Activated CD4-positive, alpha-beta memory T cell treated with anti-CD3 and anti-CD28 coated beads, Interleukin-2, amount 10 ng/mL, durations not matched to agents 7 days and 5 days (primary cell): ENCODE results near the gene LIF. TPM values are rescaled to one million over a fixed set of nuclear protein-coding genes. Genes with fewer than 3 reads are reported as not detected.

Experiments
- CTCF ChIA-PET: fragments of 350-600 bp; sonication (Branson Sonifier 250); formaldehyde crosslinking; loops from one replicate; lab custom pipeline; 2021; ENCODE audit warnings: antibody characterized with exemption, inconsistent platforms; lab: Charles Lee
- POLR2A ChIA-PET: fragments of 350-600 bp; sonication (Branson Sonifier 250); formaldehyde crosslinking; loops from one replicate; lab custom pipeline; 2021; ENCODE audit warnings: antibody characterized with exemption; lab: Charles Lee
- DNase-seq: peaks from one replicate; pipeline ENCODE4 v3.0.0-alpha.2; 2020
- H3K27ac Mint-ChIP-seq: one replicate; pipeline ENCODE4 v1.8.0; 2021; ENCODE audit warnings: mild to moderate bottlenecking, mixed read lengths
- H3K27me3 Mint-ChIP-seq: one replicate; pipeline ENCODE4 v1.8.0; 2021; ENCODE audit warnings: mixed read lengths
- H3K36me3 Mint-ChIP-seq: one replicate; pipeline ENCODE4 v1.8.0; 2021; ENCODE audit warnings: low read depth, mixed read lengths
- H3K4me1 Mint-ChIP-seq: one replicate; pipeline ENCODE4 v1.8.0; 2021; ENCODE audit warnings: mixed read lengths
- H3K4me3 Mint-ChIP-seq: one replicate; pipeline ENCODE4 v1.8.0; 2021; ENCODE audit warnings: mild to moderate bottlenecking, mixed read lengths
- H3K9me3 Mint-ChIP-seq: one replicate; pipeline ENCODE4 v1.8.0; 2021; ENCODE audit warnings: mixed read lengths
- total RNA-seq, 2 experiments: library from RNA; stranded (reverse); gene quantifications; one replicate each; pipeline ENCODE4 v1.2.3, GENCODE V29; 2021

Gene LIF
- total RNA-seq, 2 experiments from 2014 or later: 94.6 to 94.8 TPM

DNA sequence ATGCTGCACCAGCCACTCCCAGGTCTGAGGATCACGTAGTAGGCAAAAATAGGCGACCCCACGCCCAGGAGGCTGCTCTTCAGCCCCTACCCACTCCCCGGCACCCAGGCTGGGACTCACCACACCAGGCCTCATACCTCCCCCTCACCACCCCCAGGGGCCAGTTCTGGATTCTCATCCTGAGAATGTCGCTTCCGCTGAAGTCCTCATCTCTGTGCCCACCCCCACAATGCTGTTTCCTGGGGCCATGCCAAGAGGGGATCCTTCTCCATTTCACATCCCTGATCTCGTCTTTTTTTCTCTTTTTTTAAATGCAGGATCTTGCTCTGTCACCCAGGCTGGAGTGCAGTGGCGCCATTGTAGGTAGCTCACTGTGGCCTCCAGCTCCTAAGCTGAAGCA is 21.8 kb upstream of the LIF start:
- H3K36me3 Mint-ChIP-seq: peaks cover 75% of the 10 kb centered on the region
- ChIA-PET POLR2A (interaction anchor here (0.9 to 8.9 kb wide), 11 partner anchors 15 to 664 kb away, joined by 3 to 253 read pairs (median 5); partner anchors contain the start of genes CASTOR1 and LIF), CTCF (interaction anchor here (0.7 to 5.2 kb wide), 10 partner anchors 12 to 155 kb away, joined by 3 to 36 read pairs (median 6); partner anchors contain the start of genes LIF and RNF215)
- no peaks in the 10 kb centered on the region for H3K9me3 Mint-ChIP-seq
- H3K27me3 Mint-ChIP-seq: no peaks in the 10 kb centered on the region
- peak overlapping the region; percentile 100 for H3K27ac Mint-ChIP-seq
- peaks cover 59% of the 10 kb centered on the region for H3K4me1 Mint-ChIP-seq
- no peak for DNase-seq
- H3K4me3 Mint-ChIP-seq: peak overlapping the region; percentile 99

DNA sequence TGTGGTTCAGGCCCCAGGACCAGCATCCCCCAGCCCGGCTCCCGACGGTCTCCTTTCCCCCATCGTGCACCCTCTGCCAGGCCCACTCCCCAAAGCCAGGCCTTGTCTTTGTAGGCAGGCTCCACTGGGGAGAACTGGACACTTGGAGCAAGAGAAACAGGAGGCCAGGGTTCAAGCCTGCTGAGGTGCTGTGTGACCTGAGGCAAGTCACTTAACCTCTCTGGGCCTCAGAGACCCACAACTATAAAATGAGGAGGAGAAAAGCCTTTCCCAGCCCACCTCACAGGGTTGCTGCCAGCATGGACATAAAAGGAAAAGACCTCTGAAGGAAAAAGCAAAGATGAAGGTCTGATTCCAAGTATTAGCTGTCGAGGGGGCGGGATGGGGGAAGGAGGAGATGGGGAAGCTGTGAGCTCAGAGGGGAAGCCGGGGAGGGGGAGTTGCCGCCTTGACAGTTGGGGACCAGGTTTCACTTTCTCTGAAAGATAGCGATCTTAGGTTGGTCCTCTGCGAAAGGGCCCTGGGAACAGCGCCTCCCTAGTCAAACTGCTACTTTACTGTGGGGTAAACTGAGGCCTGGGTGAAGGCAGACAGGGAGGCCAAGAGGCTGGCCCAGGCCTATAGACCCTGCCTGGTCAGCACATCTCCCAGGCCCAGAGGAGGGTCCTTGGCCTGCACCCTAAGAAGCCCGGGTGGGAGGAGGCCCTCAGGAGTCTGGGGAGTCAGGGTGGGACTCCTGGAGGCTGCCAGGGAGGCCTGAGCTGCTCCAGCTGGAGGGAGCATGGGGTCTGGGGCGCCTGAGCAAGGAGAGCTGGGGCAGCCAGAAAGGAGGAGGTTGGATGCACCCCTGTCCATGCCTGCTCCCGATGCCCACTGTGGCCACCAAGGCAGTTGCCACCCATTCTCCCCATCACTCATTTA is 21.1 kb upstream of the LIF start:
- peaks cover 76% of the 10 kb centered on the region for H3K36me3 Mint-ChIP-seq
- peak; percentile 79 for DNase-seq
- ChIA-PET POLR2A (interaction anchor here (0.8 to 8.9 kb wide), 20 partner anchors 16 to 663 kb away, joined by 3 to 253 read pairs (median 4); partner anchors contain the start of genes CASTOR1, CCDC157, LIF and SF3A1), CTCF (interaction anchor here (0.7 to 5.2 kb wide), 14 partner anchors 12 to 160 kb away, joined by 3 to 36 read pairs (median 4); partner anchors contain the start of genes LIF and RNF215)
- H3K9me3 Mint-ChIP-seq: no peaks in the 10 kb centered on the region
- peak overlapping the region; percentile 99 for H3K4me3 Mint-ChIP-seq
- peak overlapping the region; percentile 100 for H3K27ac Mint-ChIP-seq
- peaks cover 59% of the 10 kb centered on the region for H3K4me1 Mint-ChIP-seq
- no peaks in the 10 kb centered on the region for H3K27me3 Mint-ChIP-seq

DNA sequence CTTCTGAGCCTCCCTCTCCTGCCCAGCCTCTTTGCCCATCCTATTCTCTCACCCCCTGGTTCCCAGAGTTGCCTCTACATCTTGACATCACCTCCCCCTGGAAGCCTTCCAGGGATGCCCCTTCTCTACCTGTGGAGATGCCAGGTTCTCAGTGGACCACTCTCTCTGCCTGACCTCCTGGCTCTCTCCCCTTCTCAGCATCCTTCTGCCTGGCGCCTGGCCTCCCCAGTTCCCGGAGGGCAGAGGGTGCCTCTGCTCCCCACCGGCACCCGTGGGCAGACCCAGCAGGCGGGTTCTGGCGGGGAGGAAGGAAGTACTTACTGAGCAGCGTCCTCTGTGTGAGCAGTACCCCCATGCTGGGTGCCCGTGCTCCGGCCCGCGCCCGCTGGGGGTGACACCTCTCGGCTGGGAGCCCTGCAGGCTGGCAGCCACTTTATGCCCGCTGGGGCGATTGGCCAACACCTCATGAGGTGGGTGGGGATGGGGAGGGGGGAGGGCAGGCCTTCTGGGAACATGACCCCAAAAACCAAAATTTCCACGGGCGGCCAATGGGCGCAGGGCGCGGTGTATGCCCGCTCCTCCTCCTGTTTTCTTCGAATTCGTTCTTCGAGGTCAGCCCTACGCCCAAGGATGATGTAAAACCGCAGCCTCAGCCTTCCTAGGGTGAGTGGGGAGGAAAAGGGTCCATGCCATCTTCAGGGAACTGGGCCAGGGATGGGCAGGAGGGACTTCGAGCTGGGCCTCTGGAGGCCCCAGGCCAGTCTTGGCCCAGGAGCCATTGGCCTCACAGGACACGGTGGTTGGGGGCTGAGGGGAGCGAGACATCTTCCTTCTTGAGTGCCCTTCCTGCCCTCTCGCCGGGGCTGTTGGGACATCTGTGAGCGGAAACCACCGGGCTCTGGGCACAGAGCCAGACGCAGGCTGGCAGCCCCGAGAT is 20.2 kb upstream of the LIF start, which contains the start of gene OSM:
TSS of gene OSM (minus strand) at position 407 of the 937 bp plus-strand sequence. CDS start at position 355, 52 bp downstream.
- DNase-seq: peak; percentile 92
- H3K4me1 Mint-ChIP-seq: peaks cover 65% of the 10 kb centered on the region
- peaks cover 80% of the 10 kb centered on the region for H3K36me3 Mint-ChIP-seq
- H3K4me3 Mint-ChIP-seq: peak within 1 kb of the TSS; percentile 99
- CTCF ChIA-PET: interaction anchor here (0.6 to 5.9 kb wide), 11 partner anchors 11 to 160 kb away, joined by 3 to 50 read pairs (median 4); partner anchors contain the start of genes CASTOR1 and RNF215
- POLR2A ChIA-PET: interaction anchor here (0.8 to 8.9 kb wide), 18 partner anchors 16 to 662 kb away, joined by 3 to 253 read pairs (median 5); partner anchors contain the start of genes CASTOR1, CCDC157, LIF and SF3A1
- no peaks in the 10 kb centered on the region for H3K27me3 Mint-ChIP-seq
- H3K9me3 Mint-ChIP-seq: no peaks in the 10 kb centered on the region
- H3K27ac Mint-ChIP-seq: peak within 1 kb of the TSS; percentile 100

DNA sequence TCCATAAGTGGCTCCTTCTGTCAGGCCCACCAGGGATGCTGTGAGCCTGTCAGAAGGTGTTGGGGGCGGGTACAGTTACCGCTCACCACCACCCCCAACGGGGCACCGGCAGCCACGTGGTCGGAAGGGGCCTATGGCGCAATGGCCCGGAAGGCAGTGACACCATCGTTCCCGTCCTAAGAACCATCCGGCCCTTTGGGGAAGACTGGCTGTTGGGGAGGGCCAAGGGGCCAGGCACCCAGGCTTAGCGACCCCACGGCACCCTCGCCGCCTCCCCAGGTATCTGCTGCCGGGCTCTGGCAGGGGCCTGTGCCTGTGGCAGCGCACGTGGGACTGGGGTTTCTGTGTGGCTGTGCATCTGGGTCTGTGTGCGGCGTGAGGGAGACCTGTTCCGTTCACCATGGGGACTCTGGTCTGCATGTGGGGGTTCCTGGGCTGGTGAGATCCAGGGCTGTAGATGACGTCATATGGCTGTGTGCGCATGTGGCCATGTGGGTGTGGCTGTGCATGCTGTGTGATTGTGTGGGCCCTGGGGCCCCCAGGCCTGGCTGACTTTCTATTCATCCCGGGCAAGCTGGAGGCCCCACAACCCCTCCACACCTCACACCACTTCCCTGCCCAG is 19.4 kb upstream of the LIF start:
- Mint-ChIP-seq H3K4me1 (peaks cover 67% of the 10 kb centered on the region), H3K9me3 (no peaks in the 10 kb centered on the region), H3K27me3 (no peaks in the 10 kb centered on the region), H3K36me3 (peaks cover 80% of the 10 kb centered on the region), H3K27ac (peak overlapping the region; percentile 100), H3K4me3 (peak overlapping the region; percentile 99)
- ChIA-PET CTCF (interaction anchor here (0.6 to 5.9 kb wide), 3 partner anchors 11 to 22 kb away, joined by 3 to 50 read pairs (median 36); partner anchors contain the start of gene CASTOR1), POLR2A (interaction anchor here (0.9 to 8.9 kb wide), 7 partner anchors 17 to 161 kb away, joined by 3 to 253 read pairs (median 15); partner anchors contain the start of genes CASTOR1, CCDC157 and SF3A1)
- peak; percentile 88 for DNase-seq

DNA sequence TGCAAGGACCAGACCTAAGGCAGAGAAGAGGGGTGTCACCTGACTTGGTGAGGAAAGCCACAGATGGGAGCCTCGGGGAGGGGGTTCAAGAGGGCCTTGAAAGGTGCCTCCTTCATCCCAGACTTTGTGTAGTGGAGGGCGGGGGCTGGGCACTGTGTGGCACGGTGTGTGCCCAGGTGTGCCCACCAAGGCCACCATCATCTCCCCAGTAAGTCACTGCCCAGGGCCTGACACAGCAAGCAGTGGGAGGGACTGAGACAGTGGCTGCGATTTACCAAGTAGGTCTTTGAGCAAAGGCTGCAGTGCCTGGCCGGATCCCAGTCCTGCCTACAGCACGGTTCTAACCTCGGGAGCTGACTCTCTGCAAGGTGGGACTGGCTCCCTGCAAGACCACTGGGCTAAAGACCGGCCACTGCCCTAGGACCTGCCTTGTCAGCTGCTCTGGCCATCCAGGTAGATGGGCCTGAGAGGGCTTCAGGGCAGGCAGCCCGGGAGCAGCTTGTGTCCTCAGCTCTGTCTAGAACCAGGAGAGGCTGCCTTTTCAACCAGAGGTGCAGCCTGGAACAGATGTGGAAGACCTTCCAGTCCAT is 18.7 kb upstream of the LIF start:
- POLR2A ChIA-PET: interaction anchor here (0.8 to 8.9 kb wide), 8 partner anchors 18 to 160 kb away, joined by 3 to 253 read pairs (median 10); partner anchors contain the start of genes CASTOR1, CCDC157 and SF3A1
- Mint-ChIP-seq H3K27ac (peak overlapping the region; percentile 100), H3K36me3 (peaks cover 76% of the 10 kb centered on the region), H3K4me1 (peaks cover 67% of the 10 kb centered on the region), H3K9me3 (no peaks in the 10 kb centered on the region), H3K27me3 (no peaks in the 10 kb centered on the region), H3K4me3 (peak overlapping the region; percentile 99)
- CTCF ChIA-PET: interaction anchor here (1.4 to 5.9 kb wide), 3 partner anchors 23 to 160 kb away, joined by 4 to 50 read pairs (median 13); partner anchors contain the start of genes CASTOR1 and RNF215
- no peak for DNase-seq

DNA sequence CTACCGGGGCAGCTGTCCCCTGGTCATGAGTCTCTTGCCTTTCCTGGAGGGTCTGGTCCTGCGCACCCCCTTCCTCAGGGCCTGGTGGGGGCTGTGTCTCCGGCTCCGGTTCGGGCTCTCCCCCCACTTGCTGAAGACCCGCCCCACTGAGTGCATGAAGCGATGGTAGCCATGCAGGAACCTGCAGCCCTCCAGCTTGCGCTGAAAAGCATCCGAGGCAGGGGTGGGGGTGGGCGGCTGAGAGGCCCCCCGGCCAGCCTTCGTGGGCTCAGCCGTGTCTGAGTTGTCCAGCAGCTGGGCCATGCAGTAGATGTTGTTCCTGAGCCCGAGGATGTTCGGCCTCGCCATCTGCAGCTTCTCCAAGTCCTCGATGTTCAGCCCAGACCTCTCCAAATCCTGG is 17.3 kb upstream of the LIF start:
- ChIA-PET POLR2A (interaction anchor here (1.1 to 8.9 kb wide), 9 partner anchors 19 to 159 kb away, joined by 3 to 253 read pairs (median 5); partner anchors contain the start of genes CASTOR1 and RNF215), CTCF (interaction anchor here (0.7 to 5.9 kb wide), 9 partner anchors 14 to 157 kb away, joined by 3 to 50 read pairs (median 9); partner anchors contain the start of genes CASTOR1 and RNF215)
- H3K9me3 Mint-ChIP-seq: no peaks in the 10 kb centered on the region
- H3K27me3 Mint-ChIP-seq: no peaks in the 10 kb centered on the region
- peaks cover 63% of the 10 kb centered on the region for H3K36me3 Mint-ChIP-seq
- DNase-seq: no peak
- H3K4me1 Mint-ChIP-seq: peaks cover 63% of the 10 kb centered on the region
- peak overlapping the region; percentile 100 for H3K27ac Mint-ChIP-seq
- H3K4me3 Mint-ChIP-seq: peak overlapping the region; percentile 99

DNA sequence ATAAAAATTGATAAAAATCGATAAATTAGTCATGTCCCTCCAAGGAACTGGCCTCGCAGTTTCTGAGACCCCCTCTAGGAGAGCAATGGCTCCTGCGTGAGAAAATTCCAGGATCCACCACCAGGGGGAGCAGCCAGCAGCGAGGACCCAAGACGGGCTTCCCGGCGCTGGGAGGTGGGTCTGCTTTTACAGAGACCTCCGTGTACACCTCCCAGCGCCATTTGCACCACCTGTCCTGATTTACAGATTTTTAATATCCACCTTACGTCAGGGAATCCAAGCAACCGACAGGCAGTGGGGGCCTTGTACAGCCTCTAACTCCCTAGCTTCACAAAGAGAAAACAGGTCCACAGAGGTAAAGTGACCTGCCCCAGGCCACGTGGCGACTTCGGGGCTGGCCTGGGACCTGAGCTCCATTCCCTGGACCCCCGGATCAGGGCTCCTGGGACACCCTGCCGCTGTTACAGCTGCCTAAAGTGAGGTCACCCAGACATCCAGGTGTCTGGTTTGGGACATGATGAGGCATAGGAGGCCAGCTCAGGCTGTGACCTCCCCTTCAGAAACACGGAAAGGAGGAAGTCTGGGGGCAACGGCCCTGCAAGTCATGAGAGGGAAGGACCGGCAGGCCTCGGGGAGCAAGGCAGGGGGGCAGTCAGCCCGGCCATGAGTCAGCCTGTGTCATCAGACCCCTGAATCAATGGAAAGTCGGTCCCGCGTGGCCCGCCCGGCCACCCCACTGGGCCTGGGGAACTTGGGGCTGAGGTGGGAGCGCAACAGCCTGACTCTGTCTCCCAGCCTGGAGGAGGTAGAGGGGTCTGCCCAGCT is 16.6 kb upstream of the LIF start:
- Mint-ChIP-seq H3K36me3 (peaks cover 55% of the 10 kb centered on the region), H3K4me3 (peak overlapping the region; percentile 99)

DNA sequence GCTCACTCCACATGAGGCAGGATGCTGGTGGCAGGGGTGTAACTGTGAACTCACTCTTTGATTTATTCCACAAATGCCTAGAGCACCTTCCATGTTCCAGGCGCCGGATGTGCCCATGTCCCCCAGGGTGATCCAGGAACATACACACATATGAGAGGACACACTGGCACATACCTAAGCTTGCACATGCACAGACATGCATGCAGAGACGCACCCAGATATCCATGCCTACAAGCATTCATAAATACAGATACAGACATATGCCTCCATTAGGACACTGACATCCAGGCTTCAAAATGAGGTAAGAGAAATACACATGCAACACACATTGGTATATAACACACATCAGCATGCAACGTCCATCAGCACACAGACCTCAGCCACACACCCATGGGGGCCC is 15.6 kb upstream of the LIF start:
- peaks cover 55% of the 10 kb centered on the region for H3K36me3 Mint-ChIP-seq
- H3K27ac Mint-ChIP-seq: peak overlapping the region; percentile 80
- no peak for DNase-seq
- ChIA-PET CTCF (interaction anchor here (3.4 to 5.9 kb wide), 2 partner anchors 26 to 125 kb away, joined by 13 to 50 read pairs; partner anchors contain the start of genes CASTOR1 and RNF215), POLR2A (interaction anchor here (1.0 to 2.6 kb wide), 5 partner anchors 19 to 154 kb away, joined by 3 to 15 read pairs (median 4); no protein-coding TSS in a partner anchor)
- peak overlapping the region; percentile 68 for H3K4me3 Mint-ChIP-seq
- peaks cover 54% of the 10 kb centered on the region for H3K4me1 Mint-ChIP-seq
- no peaks in the 10 kb centered on the region for H3K9me3 Mint-ChIP-seq
- no peaks in the 10 kb centered on the region for H3K27me3 Mint-ChIP-seq

More for the DNA sequence above, 16.6 kb upstream of the LIF start:
- H3K9me3 Mint-ChIP-seq: no peaks in the 10 kb centered on the region
- H3K4me1 Mint-ChIP-seq: peaks cover 62% of the 10 kb centered on the region
- POLR2A ChIA-PET: interaction anchor here (1.1 to 8.9 kb wide), 9 partner anchors 11 to 158 kb away, joined by 3 to 253 read pairs (median 5); partner anchors contain the start of genes CASTOR1 and RNF215
- DNase-seq: peak; percentile 81
- peak overlapping the region; percentile 80 for H3K27ac Mint-ChIP-seq
- no peaks in the 10 kb centered on the region for H3K27me3 Mint-ChIP-seq
- CTCF ChIA-PET: interaction anchor here (0.9 to 5.9 kb wide), 13 partner anchors 15 to 156 kb away, joined by 3 to 50 read pairs (median 6); partner anchors contain the start of genes CASTOR1, RNF215 and TBC1D10A

DNA sequence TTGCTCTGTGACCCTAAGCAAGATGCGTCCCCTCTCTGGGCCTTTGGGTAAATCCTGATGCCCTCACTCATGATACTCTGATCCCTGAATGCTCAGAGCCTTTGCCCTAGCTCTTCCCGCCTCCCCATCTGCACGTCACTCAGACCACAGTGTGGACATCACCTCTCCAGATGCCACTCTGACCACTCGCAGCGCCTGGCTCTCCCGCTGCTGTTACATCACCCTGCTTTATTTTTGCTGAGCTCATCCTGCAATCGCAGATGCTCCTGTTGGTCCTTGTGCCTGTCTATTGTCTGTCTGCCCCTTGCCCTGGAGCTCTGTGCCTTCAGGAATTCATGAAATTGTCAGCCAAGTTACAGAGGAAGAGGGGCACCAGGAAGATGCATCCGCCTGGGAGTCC is 14.6 kb upstream of the LIF start:
- Mint-ChIP-seq H3K36me3 (peaks cover 50% of the 10 kb centered on the region), H3K4me3 (no peak overlapping the region), H3K27ac (peak overlapping the region; percentile 80), H3K27me3 (no peaks in the 10 kb centered on the region), H3K4me1 (peaks cover 60% of the 10 kb centered on the region), H3K9me3 (no peaks in the 10 kb centered on the region)
- DNase-seq: no peak
- CTCF ChIA-PET: interaction anchor here (0.6 to 5.9 kb wide), 6 partner anchors 16 to 154 kb away, joined by 3 to 50 read pairs (median 4); partner anchors contain the start of gene CASTOR1
- POLR2A ChIA-PET: interaction anchor here (0.8 to 2.6 kb wide), 12 partner anchors 9 to 153 kb away, joined by 3 to 15 read pairs (median 3); no protein-coding TSS in a partner anchor

DNA sequence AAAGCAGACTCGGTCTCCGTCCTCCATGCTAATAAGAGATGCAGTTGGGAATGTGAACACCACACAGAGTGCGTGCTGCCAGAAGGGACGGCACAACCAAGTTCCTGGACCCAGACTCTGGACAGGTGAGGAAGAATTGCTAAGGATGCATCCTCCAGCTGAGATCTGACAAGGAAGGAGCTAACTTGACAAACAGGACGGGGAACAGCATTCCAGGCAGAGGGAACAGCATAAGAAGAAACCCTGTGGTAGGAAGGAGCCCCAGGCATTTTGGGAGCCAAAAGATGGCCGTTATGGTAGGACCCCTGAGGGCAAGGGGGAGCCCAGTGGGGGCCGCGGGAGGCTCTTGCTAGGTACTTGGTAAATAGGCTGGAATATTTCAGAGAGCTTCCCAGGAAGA is 14.1 kb upstream of the LIF start:
- ChIA-PET POLR2A (interaction anchor here (0.7 to 2.6 kb wide), 11 partner anchors 10 to 156 kb away, joined by 3 to 15 read pairs (median 4); no protein-coding TSS in a partner anchor), CTCF (interaction anchor here (1.0 to 5.9 kb wide), 5 partner anchors 23 to 153 kb away, joined by 3 to 50 read pairs (median 4); partner anchors contain the start of gene CASTOR1)
- H3K4me3 Mint-ChIP-seq: no peak overlapping the region
- H3K4me1 Mint-ChIP-seq: peaks cover 60% of the 10 kb centered on the region
- no peaks in the 10 kb centered on the region for H3K27me3 Mint-ChIP-seq
- H3K27ac Mint-ChIP-seq: no peak overlapping the region
- H3K36me3 Mint-ChIP-seq: peaks cover 46% of the 10 kb centered on the region
- no peak for DNase-seq
- H3K9me3 Mint-ChIP-seq: no peaks in the 10 kb centered on the region
